Stimulated activated CD4-positive, alpha-beta T cell treated with anti-CD3 and anti-CD28 coated beads, TNF-alpha, amount 100 ng/mL, for 24 hours (primary cell): Measurements from ENCODE around the gene HLA-DOA.

ENCODE experiments used
- DNase-seq, 3 experiments: peaks; one replicate each; pipeline ENCODE4 v3.0.0-alpha.2; 2020; ENCODE audit warnings: low read depth in 3 of 3

The HLA-DOA gene

DNA sequence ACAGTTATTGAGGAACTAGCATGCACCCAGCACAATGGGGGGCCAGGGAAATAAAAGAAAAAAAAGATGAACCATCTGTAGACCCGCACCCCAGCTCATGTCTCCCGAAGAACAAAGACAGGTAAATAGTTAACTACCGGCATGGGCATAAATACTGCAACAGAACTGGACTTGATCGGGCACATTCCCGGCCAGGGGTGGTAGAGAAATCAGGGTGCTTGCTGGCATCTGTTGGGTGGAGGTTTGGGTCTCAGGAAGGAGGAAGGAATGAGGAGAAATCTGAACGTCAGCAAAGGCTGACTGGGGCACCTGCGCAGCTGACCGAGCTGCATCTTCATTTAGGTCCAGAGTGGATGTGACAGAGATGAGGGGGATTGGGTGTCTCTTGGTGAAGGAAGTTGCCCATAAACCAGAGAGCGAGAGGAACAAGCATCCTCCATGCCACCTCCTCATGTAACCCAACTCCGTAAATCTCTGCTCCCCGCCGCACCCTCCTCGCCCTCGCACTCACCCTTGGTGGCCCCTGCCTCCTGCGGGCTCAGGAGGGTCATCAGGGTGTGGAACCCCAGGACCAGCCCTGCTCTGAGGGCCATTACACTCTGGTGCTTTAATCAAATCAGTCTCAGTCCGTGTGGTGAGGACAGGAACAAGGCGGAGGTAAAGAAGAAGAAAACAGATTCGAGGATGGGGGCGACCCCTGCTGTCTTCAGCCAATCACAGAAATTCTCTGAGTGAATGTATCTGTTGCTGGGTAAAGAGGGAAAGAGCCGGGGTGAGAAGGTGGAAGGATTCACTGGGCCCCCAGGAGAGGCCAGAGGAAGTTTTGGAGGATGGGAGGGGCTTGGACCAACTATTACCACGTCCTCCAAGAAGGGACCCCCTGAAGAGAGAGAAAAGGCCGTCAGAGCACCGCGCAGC, at the start of gene HLA-DOA:
Gene HLA-DOA, minus strand, starts transcription at position 648 of the 918 bp plus-strand sequence.
- peak in 1 of 3 experiments; percentile 7 for DNase-seq

DNA sequence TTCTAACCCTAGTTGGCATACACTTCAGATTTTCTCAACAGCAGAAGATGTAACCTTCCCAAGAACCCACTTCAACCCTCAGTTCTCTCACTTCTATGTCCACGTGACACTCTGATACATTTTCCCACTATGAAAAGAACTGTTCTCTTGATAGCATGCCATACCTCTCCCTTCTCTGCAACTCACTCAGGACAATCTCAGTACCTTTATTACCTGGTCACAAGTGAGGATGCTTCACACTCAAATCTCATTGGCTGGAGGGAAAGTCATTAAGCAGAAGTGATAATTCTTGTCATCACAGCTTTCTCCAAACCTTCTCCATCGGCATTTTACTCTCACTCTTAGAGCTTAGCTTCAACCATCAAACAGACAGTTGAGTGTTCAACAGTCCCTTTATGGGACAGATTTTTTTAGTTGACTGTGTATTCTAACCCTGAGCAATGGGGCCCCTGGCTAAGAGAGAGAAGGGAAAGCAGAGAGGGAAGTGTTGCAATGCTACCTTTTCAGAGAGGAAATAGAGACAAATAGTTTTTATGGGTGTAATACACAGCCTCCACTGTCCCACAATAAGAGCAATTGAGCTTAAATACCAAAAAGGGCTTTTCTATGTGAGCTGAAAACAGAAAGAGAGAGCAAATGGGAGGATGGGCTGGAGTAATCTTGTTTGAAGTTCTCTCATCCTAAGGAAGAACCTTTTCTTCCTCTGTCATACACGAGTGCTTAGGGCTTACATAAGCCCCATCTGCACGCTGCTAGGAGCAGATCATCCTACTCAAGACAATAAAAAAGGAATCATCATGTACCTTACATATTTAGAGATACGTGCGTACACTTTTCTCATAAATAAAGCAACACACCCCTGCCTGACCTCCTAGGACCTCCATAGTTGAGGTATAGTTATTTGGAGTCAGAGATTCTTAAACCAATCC, 48.1 kb upstream of the HLA-DOA start:
- no peak for DNase-seq

DNA sequence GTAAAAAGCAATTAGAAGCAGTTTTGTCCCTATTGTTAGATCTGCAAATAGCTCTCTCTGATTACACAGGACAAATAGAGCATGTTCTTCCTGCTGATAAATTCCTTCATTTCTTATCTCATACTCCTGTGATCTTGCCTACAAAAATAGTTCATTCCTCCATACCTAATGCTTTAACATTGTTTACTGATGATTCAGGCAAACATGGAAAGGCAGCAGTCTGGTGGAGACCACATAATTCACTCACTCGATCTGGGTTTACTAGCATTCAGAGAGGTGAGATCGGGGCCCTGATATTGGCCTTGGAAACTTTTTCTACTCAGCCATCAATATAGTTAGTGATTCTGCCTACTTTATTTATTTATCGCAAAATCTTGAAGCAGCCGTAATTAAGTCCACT, 43.8 kb upstream of the HLA-DOA start:
- no peak for DNase-seq

DNA sequence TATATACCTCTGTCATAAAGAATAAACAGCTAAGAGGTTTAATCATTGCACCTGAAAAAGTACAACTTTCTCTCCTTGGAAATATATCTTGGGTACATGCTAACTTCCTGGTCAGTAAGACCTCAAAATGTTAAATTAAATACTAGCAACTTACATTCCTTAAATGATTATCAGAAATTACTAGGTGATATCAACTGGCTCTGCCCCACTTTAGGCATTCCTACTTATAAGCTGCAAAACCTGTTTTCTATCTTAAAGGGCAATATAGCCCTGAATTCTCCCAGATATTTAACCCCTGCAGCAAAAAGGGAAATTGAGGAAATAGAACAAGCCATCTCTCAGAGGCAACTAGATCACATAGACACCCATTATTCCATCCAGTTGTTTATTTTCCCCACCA, 43.2 kb upstream of the HLA-DOA start:
- DNase-seq = no peak

DNA sequence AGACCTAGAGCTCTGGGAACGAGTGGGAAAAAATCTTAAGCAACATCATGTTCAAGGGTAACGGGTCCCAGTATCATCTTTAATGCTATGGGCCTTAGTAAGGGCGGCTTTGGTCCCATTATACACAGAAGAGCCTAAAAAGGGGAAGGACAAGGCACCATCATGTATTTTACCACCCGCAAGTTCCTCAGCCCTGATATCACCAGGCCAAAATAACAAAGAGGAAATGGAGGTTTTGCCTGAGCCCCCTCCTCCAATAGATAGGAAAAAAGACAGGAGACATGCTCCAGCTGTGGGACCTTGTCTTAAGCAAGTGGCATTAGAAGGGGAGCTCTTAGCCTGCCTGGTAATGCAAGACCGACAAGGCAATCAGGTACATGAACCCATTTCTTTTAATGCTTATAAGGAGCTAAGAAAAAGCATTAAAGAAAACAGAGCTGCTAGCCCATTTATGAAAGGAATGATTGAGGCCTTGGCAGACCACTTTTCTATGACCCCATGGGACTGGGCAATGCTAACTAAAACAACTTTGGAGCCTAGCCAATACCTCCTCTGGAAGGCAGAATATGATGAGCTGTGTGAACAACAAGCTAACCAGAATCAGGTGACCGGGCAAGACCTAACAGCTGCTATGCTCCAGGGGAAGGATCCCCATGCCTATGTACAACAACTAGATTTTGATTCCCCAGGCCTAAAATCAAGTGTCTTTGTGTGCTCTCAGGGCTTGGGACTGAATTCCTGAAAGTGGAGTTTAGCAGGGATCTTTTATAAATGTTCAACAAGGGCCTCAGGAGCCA, 40.8 kb upstream of the HLA-DOA start:
- DNase-seq = no peak

DNA sequence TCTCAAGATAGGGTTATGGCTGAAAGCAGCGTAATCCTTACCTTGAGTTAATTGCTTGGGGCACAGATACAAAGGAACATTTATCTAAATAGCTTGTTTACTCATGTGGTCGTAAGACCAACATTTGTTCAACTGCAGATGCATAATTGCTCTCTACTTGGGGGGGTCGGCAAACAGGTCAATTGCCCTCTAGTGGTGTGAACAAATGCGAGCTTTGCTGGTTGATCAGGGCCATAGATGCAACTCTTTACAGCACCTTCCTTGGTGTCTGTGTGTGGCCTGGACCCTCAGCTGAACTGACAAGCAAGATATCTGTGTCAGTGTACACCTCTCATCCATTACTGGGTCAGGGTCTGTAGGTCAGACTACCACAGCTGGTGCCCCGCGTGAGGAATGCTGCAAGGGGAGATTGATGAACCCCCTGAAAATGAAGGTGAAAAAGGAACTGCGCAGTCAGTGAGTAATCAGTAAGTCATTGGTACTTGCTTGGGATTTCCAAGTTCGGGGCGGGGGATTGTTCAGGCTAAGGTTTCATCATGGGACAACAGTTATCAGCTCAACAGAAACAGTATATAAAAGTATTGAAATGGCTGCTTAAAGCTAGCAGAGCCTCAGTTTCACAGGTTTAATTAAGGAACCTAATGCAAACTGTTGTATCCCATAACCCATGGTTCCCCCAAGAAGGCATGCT, 40.1 kb upstream of the HLA-DOA start:
- DNase-seq = no peak

DNA sequence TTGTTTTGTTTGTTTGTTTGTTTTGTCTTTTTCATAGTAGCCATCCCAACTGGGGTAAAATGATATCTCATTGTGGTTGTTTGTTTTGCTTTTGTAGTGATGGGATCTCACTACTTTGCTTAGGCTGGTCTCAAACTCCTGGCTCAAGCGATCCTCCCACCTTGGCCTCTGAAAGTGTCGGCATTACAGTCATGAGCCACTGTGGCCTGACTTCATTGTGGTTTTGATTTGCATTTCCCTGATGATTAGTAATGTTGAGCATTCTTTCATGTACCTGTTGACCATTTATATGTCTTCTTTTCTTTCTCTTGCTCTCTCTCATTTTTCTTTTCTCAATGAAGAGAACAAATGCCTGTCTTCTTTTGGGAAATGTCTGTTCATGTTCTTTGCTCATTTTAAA, 30.8 kb upstream of the HLA-DOA start:
- DNase-seq = no peak

DNA sequence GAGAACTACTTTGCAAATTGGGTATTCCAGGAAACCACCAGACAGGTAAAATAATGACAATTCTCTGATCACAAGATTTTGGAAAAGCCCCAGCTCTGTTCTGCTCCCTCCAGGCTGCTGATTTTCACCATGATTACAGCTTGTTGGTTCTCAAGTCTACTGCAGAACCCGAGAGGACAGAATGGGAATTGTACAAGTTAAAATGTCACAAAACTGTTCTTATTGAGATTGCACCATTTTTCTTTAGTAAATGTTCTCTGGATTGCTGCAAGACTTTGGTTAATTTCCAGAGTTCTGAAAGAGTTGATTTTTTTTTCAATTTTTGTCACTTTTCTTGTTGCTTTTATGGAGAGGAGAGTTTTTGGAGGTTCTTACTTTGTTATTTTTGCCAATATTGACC, 27.1 kb upstream of the HLA-DOA start:
- DNase-seq = no peak

DNA sequence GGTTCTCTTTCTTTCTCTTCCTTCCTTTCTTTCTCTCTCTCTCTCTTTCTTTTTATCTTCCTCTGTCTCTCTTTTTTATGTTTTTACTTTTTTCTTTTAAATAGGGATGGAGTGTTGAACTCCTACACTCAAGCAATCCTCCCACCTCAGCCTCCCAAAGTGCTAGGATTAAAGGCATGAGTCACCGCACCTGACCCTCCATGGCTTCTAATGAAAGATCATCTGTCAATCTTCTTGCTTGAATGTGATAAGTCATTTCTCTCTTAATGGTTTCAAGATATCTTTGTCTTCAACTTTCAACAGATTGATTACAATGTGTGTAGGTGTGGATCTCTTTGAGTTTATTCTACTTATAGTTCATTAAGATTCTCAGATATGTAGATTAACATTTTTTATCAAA, 25.2 kb upstream of the HLA-DOA start:
- DNase-seq = no peak

DNA sequence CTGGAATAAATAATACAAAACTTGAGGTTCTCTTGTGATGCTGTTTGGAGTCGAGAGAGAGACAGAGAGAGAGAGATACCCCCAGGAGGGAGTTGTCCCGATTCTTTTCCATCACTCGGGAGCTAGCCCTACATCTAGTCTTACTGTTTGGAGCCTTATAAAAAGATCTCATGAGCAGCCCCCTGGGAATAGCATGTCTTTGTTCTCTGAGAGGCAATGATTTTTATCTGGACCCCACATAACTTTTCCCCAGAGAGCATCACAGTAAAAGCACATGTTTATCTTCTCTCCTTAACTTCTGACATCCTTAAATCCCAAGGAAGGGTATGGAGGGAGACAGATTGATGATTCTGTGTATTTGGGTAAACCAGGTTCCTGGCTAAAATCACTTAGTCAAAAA, 20.9 kb upstream of the HLA-DOA start:
- no peak for DNase-seq

DNA sequence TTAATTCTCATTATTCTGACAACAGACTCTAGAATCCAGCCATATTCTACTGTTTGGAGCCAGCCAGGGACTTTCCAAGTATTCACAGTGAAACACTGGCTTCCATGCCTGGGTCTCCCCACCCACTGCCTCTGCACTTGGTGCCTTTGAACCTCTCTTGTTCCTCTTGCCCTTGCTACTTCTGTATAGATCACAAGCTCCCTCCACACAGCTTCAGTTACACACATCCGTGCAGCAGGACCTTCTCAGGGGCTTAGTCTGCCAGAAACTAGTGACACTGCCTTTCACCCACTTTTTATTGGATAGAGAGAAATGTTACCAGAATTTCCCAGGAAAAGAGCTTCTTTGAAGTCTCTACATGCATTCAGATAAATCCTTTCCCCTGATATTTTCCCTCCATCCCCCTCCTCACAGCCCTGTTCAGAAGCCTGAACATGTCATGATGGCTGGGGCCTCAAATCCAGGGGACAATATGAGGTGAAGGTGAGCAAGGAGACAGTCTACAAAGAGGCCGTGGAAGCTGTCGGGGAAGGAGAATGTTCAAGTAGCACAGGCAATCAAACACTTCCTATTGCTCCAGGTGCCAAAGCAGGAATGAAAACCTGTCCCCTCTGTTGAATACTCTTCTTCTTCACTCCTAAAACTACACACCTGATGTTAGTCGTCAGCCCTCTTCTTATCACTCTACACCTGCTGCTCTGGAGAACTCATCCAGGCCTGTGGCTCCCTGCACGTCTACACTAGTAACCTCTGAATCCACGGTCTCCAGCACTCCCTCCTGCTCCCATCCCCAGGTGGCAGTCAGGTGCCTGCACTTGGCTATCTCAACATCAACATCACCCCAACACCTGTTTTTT, 20.2 kb upstream of the HLA-DOA start:
- no peak for DNase-seq

DNA sequence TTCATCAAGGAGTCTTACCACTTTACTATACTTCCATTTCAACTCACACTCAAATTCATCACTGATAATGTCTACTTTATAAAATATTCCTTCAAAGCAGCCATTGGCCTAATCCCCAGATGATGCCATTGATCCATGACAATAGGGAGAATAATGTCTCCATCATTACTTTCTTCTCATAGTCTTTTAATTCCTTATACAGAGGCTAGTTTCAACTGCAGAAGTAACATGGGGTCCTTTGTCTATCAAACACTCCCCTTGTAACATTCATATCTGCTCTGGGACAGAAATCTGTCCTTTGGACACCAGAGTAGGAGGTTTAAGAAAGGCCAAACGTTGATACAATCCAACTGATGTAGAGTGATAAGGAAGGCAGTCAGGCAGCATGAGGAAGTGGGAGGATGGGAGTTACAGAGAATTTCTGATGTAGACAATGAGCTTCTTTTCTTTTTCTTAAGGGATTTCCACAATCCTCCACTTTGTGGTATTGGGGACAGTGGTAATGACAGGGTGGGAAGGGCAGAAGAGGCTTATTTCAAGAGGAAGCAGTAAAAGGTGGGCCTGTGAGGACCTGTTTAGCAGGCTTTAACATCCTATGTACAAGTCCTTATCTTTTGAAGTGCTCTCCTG, 18.9 kb upstream of the HLA-DOA start:
- no peak for DNase-seq

DNA sequence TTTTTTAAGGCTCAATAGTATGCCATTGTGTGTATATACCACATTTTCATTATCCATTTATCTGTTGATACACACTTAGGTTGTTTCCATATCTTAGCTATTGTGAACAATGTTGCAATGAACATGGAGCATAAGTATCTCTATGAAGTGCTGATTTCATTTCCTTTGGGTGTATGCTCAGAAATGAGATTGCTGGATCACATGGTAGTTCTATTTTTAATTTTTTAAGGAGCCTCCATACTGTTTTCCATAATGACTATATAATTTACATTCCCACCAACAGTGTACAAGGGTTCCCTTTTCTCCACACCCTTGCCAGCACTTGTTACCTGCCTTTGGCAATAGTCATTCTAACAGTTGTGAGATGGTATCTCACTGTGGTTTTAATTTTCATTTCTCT, 15.1 kb upstream of the HLA-DOA start:
- DNase-seq = no peak

DNA sequence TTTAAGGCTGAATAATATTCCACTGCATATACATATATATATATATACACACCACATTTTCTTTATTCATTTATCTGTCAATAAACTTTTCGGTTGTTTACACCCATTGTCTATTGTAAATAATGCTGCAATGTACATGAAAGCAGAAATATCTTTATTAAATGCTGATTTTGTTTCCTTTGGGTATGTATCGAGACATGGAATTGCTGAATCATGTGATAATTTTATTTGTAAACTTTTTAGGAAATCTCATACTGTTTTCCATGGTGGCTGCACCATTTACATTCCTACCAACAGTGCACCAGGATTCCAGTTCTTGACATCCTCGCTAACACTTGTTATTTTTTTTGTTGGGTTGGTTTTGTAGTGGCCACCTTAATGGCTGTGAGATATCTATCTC, 14.1 kb upstream of the HLA-DOA start:
- DNase-seq = no peak

DNA sequence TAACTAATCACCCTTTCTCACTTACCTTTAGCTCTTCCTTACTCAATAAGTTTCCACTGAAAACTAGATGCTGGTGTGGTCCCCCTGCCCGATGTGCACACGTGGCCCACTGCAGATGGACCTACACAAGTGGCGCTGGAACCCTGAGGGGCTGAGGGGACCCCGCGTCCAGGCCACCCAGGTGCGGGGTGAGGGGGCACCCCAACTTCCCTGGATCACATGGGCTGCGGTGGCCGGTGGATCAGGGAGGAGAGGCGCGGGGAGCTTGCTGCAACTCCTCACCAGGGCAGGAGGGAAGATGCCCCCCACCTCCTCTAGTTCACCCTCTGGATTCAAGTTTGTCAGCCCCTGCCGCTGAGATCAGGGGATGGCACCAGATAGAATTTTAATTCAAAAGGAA, 12.5 kb upstream of the HLA-DOA start:
- no peak for DNase-seq

DNA sequence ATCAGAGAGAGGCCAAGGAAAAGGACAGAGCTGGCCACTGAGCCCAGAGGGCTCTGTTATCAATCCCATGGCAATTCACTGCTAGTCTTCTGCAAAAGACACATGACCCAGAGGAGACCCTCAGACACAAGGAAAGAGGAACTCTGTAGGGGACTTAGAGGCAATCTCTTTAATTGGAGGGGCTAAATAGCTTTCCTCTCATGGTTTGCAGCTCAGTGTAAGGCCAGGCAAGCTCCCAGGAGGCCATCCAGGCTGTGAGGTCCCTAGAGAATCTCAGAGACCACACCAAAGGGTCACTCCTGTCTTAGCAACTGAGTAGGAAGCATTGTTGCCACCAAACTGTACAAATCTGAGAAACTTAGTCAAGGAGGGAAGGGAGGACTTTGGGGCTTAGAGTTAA, 10.0 kb upstream of the HLA-DOA start:
- no peak for DNase-seq

DNA sequence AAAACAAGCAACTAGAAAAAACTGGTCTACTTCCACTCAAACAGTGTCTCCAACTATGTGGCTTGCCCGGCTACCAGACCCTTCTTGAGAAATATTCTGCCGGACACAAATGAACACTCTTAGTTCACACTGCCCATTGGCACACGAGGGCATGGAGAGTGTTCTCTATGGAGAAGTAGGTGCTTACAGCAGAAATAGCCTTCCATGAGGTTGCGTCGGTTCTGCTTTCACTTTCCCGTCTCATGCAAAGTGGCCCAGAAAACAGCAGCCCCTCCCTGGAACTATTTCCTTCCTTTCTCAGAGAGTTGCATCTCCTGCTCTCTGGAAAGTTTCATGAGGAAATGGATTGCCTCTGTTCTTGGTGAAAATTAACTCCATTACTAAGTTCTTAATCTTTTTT, 9.5 kb upstream of the HLA-DOA start:
- DNase-seq = peak in 2 of 3 experiments; percentile 15 to 39

DNA sequence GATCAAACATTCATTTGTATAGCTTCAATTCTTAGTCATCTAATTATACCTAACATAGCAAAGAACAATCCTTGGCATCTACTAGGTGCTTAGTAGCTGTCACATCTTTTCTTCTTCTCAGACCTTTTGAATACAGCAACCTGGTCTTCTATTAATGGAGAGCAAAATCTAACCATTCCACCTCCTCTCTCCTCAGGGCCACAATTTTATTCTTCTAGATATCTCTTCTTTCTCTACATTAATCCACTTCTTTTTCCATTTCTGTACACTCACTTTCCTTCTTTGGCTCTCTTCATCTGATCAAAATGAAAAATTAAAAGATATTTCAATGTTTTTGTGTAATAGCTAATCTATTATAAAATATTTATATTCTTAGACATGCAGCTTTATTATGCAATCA, 9.0 kb upstream of the HLA-DOA start:
- DNase-seq = no peak

DNA sequence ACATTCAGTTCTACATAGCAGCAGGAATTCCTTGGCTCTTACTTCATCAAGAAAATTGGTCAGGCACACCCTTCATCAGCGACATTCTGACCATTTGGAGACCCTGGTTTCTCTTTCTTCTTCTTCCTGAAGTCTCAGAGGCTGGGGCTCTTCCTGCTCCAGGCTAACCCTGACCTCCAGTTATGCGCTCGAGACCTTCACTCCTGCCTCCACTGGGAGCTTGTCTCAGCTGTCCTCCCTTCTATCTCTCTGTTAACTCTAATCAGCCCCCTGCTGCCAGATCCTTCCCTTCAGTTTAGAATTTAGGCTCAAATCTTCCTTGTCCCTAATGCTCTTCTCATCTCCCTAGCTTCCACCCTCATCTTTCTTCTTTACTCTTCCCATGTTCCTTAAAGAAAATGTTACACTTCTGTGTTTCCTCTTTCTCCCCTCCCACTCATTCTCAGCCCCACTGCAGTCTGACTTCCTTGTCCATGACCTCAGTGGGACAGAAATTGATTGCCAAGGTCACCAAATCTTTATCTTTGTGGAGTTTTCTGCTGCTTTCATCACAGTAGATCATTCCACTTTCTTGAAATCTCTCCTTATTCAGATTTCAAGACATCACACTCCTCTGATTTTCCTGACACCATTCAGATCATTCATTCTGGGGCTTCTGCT, 8.4 kb upstream of the HLA-DOA start:
- no peak for DNase-seq
